Skeletal muscle satellite cell (primary cell): Measurements from ENCODE around the gene RAB26.
"Not testable (repeated sequence)": the region's sequence is repeated elsewhere in the genome, so short reads cannot be mapped to it uniquely, and the experiment has no call there.

Experiments used
- H3K27me3 ChIP-seq: 2 replicates; pipeline ENCODE4 v1.7.0; 2013; ENCODE audit warnings: low read length; ENCODE audit not compliant: control insufficient read depth, insufficient read depth
- H3K36me3 ChIP-seq: 2 replicates; pipeline ENCODE4 v1.7.0; 2013; ENCODE audit warnings: mild to moderate bottlenecking, control low read depth, low read length; ENCODE audit not compliant: insufficient read depth
- H3K4me1 ChIP-seq: 2 replicates; pipeline ENCODE4 v1.7.0; 2013; ENCODE audit warnings: low read length; ENCODE audit not compliant: control insufficient read depth, insufficient read depth
- H3K4me2 ChIP-seq: 2 replicates; pipeline ENCODE4 v1.7.0; 2013; ENCODE audit warnings: mild to moderate bottlenecking, low read length
- H3K4me3 ChIP-seq: 2 replicates; pipeline ENCODE4 v1.7.0; 2013; ENCODE audit warnings: low read length
- H3K9ac ChIP-seq: 2 replicates; pipeline ENCODE4 v1.7.0; 2013; ENCODE audit warnings: mild to moderate bottlenecking, low read depth, low read length, moderate library complexity
- H3K9me3 ChIP-seq: replicated peaks from 2 replicates; pipeline ENCODE4 v1.7.0; 2013; ENCODE audit warnings: mild to moderate bottlenecking, control low read depth, low read length

Gene RAB26

DNA sequence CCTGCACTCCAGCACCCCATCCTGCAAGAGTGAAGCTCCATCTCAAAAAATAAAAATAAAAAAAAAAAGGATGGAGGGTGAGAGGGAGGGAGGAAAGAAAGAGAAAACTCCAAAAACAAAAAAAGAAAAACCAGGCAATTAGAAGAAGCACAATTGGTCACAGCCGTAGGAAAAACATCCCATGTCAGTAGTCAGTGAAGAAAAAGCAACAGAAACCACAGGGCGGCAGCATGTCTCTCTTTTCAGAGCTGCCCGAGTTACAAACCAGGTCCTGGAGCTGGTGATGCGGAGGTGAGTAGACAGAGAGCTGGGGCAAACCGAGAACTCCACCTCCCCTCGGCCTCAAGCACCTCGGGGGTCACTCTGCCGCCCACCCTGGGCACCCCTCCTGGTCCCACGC is 27.1 kb upstream of the RAB26 start:
- H3K9me3 ChIP-seq, H3K4me3 ChIP-seq, H3K9ac ChIP-seq, H3K27me3 ChIP-seq, H3K36me3 ChIP-seq: not testable (repeated sequence)
- Histone ChIP-seq H3K4me1 (peaks cover 45% of the 10 kb centered on the region), H3K4me2 (peak overlapping the region; percentile 63)

DNA sequence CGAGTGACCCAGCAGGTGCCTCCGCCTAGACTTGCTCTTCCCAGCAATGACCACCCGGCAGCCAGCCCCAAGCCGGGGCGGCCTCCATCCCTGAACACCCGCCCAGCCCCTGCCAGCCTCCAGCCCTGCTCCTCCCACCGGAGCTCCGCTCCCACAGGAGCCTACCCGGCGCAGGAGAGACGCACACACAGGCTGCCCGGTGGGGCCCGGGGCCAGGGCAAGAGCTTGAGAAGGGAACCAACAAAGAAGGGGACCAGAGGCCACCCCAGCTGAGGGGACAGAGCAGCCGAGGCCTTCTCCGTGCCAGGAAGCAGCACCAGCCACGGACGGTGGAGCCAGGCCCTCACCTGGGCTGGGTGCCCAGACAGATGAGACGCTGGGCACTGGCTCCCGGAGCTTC is 26.6 kb upstream of the RAB26 start:
- Histone ChIP-seq H3K9ac (no peak overlapping the region), H3K36me3 (peaks cover 3% of the 10 kb centered on the region), H3K4me1 (peaks cover 50% of the 10 kb centered on the region), H3K4me3 (no peak overlapping the region), H3K4me2 (peak overlapping the region; percentile 63), H3K9me3 (no peaks in the 10 kb centered on the region), H3K27me3 (no peaks in the 10 kb centered on the region)

DNA sequence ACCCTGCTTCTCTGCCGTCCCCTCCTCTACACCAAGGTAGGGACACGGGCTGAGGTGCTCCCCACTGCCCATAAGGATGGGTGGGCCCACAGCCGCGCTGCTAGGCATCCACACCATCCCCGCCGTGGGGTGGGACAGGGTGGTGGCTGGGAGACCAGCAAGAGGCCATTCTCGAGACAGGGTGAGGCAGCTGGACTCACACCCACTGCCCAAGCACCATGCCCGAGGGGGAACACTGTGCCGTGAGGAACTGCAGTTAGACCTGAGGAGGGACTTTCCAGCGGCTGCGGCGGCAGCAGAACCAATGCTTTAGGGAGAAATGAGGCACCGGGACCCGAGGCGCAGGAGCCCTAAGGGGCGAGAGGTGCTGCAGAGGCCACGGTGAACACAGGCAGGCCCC is 26.0 kb upstream of the RAB26 start:
- Histone ChIP-seq H3K9me3 (no peaks in the 10 kb centered on the region), H3K4me1 (peaks cover 56% of the 10 kb centered on the region), H3K9ac (no peak overlapping the region), H3K27me3 (no peaks in the 10 kb centered on the region), H3K4me2 (no peak overlapping the region), H3K4me3 (no peak overlapping the region), H3K36me3 (peaks cover 3% of the 10 kb centered on the region)

DNA sequence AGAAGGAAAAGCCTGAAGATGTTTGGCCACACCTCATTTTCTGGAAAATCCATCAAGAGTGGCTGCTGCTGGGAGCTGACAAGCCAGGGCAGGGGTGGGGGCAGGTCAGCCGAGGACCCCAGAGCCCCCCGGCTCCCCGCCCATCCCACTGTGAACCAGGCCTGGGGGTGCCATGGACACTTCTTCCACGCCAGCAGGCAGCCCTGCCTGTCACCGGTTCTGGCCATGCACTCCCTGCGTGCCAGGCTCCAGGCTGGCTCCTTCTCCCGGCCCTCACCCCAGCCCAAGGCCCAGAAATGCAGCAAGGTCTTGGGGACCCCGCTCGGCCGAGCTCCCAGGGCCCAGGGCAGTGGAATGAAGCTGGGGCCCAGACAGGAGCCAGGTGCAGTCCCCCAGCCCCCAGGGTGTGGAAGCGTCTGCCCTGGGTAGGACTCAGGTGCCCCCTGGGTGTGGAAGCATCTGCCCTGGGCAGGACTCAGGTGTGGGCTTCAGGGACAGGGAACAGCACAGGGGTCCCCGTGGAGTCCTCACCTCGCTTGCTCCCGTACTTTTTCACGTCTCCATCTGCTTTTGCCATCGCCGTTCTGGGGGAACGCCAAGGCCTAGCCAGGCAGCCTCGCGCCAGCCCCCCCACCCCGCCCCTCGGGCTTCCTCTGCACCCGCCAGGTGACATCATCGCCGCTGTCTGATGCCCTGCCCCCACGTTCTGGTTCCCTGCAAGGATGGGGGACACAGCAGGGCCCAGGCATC is 25.3 kb upstream of the RAB26 start:
- H3K4me2 ChIP-seq, H3K4me3 ChIP-seq, H3K27me3 ChIP-seq, H3K9ac ChIP-seq, H3K36me3 ChIP-seq, H3K9me3 ChIP-seq: not testable (repeated sequence)
- H3K4me1 ChIP-seq = peaks cover 58% of the 10 kb centered on the region

DNA sequence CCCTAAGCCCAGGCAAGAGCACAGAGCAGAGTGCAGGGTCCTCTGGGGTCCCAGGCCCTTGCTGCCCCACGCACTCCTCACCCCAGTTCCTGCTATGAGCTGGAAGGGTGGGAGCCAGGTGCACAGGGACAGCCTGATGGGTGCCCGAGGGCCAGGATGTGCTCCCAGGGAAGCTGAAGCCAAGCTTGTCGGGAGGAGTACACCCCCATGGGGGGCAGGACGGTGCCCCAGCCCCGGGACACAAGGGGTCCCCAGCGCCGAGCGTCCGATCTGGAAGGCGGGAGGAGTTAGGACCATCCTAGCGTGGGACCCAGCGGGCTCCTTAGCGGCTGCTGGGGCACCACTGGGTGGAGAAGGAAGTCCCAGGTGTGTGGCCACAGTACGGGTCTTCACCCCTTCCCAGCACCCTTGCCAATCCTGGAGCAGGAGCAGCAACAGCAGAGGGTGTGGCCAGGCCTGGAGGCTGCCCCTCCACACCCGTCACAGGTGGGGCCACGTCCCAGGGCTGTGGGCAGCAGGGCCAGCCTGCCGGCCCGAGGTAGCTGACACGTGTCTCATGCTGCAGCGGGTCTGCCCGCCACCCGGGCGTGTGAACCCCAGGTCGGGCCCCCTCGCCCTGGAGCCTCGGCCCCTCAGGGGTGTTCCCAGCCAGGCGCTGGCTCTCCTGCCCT is 24.6 kb upstream of the RAB26 start:
- peaks cover 63% of the 10 kb centered on the region for H3K4me1 ChIP-seq
- H3K9ac ChIP-seq = peak overlapping the region; percentile 80
- not testable (repeated sequence) for H3K36me3 ChIP-seq, H3K9me3 ChIP-seq, H3K27me3 ChIP-seq
- H3K4me3 ChIP-seq = peak overlapping the region; percentile 17
- peak overlapping the region; percentile 63 for H3K4me2 ChIP-seq

DNA sequence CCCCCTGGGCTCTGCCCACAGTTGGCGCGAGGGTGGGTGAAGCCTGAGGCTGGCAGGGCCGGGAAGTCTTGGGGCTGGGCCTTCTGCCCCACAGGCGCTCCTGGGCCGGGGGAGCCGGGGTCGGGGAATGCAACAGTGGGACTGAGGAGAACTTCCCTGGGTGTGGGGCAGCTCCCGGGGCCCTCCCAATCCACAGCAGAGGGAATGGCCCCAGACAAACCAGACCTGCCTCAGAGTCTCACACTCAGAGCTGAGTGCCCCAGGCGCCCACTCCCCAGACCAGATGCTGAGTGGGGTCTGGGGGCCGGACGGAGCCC is 24.1 kb upstream of the RAB26 start:
- H3K4me1 ChIP-seq = peaks cover 65% of the 10 kb centered on the region
- not testable (repeated sequence) for H3K27me3 ChIP-seq, H3K36me3 ChIP-seq, H3K9me3 ChIP-seq
- peak overlapping the region; percentile 63 for H3K4me2 ChIP-seq
- H3K4me3 ChIP-seq = peak overlapping the region; percentile 17
- peak overlapping the region; percentile 80 for H3K9ac ChIP-seq

DNA sequence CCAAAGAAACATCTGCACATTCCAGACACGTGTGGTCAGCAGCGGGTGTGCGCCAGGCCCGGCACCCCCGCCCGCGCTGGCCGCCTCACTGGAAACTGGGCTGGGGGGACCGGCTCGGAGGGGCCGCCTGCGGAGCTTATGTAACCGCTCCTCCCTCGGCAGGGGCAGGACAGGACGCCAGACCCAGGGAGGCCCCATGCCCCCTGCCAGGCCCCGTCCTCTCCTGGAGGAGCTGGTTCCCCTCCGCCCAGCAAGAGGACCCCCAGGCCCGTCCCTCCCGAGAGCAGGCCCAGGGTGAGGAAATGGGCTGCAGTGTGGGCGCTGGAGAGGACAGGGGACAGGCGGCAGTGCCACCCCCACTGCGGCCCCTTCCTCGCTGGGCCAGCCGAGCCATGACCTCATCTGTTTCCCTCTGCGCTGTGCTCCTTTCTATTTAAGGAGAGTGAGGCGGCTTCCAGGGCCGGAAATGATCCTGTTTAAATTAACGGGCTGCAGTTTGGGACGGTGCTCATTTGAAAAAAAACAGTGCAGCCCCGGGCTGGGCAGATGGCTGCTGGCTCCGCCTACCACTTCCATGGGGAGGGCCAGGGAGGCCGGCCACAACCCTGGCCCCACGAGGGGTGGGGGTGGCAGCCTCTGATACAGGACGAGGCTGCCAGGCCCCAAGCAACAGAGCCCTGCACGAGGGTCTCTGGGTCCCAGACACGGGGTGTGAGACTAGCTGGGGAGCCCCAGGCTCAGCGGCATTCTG is 23.6 kb upstream of the RAB26 start:
- H3K9ac ChIP-seq = peak overlapping the region; percentile 80
- H3K9me3 ChIP-seq, H3K27me3 ChIP-seq, H3K36me3 ChIP-seq: not testable (repeated sequence)
- peak overlapping the region; percentile 63 for H3K4me2 ChIP-seq
- H3K4me1 ChIP-seq = peaks cover 68% of the 10 kb centered on the region
- H3K4me3 ChIP-seq = peak overlapping the region; percentile 17

DNA sequence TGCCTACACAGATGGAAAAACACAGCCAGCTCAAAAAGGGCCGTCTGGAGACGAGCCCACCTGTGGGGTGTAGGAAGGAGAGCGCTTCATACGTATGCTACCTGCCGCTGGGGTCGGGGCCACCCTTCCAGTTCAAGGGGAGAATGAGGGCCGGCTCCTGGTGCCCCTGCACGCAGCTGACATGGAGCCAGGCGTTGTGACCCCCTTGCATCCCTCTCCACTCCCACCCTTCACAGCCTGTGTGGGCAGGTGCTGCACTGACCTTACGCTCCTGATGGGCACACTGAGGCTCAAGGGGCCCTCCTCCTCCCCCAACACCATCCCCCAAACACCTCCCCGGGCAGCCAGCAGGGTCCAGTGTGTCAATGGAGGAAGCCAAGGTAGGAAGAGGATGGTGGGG is 22.8 kb upstream of the RAB26 start:
- Histone ChIP-seq H3K4me3 (peak overlapping the region; percentile 17), H3K4me2 (peak overlapping the region; percentile 63), H3K9ac (peak overlapping the region; percentile 80), H3K4me1 (peaks cover 68% of the 10 kb centered on the region)
- H3K36me3 ChIP-seq, H3K9me3 ChIP-seq, H3K27me3 ChIP-seq: not testable (repeated sequence)

DNA sequence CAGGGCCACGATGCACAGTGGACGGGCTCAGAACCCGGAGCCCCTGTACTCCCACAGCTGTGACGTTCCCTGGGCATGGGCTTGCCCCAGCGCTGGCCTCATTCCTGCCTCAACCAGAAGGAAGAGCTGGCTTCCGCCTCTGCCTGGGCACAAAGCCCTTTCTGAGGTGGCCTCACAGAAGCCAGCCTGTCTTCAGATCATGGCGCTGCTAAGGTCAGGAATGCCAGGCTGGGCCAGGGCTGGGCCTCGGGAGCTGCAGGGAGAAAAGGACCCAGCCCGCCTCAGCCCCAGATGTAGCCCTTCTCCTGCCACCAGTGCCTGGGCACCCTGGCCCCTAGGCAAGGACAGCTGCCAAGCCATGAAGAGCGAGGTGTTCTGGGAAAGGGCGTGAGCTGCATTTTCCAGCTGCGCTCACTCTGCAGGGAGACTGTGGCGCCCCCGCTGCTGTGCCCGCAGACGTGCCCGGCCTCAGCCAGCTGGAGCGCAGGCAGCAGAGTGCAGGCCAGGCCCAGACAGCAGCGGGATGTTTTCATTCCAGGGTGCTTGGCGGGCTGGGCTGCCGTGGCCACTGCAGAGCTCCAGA is 22.2 kb upstream of the RAB26 start:
- Histone ChIP-seq H3K4me3 (peak overlapping the region; percentile 17), H3K4me2 (peak overlapping the region; percentile 63), H3K4me1 (peaks cover 68% of the 10 kb centered on the region), H3K9ac (peak overlapping the region; percentile 80)
- H3K27me3 ChIP-seq, H3K9me3 ChIP-seq, H3K36me3 ChIP-seq: not testable (repeated sequence)

DNA sequence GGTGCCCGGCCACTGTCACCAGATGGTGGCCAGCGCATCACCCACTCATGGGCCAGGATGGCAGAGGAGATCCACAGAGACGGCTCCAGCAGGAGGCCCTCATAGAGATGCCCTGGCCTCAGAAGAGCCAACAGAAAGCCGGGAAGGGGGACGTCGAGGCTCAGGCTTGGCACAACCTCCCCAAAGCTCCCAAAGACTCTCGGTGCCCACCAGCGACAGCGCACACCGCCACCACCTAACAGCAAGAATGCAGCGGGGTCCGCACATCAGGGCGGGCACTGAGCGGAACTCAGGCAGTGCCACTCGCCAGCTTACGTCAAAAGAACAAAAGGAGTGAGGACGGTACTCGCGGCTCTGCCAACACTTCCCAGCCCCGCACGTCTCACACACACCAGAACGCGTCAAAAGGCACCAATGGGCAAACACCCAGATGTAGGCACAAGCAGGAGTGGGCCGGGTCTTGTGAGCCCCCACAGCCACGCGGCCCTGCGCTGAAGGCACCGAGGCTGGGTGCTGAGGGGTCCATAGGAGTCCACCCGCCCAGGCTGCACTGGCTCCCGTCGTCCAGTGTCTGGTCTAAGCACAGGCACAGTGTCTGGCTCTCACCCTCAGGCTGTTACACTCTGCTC is 21.4 kb upstream of the RAB26 start:
- H3K9me3 ChIP-seq, H3K36me3 ChIP-seq, H3K27me3 ChIP-seq: not testable (repeated sequence)
- H3K4me3 ChIP-seq = peak overlapping the region; percentile 16
- peaks cover 62% of the 10 kb centered on the region for H3K4me1 ChIP-seq
- H3K9ac ChIP-seq = peak overlapping the region; percentile 80
- H3K4me2 ChIP-seq = peak overlapping the region; percentile 63

DNA sequence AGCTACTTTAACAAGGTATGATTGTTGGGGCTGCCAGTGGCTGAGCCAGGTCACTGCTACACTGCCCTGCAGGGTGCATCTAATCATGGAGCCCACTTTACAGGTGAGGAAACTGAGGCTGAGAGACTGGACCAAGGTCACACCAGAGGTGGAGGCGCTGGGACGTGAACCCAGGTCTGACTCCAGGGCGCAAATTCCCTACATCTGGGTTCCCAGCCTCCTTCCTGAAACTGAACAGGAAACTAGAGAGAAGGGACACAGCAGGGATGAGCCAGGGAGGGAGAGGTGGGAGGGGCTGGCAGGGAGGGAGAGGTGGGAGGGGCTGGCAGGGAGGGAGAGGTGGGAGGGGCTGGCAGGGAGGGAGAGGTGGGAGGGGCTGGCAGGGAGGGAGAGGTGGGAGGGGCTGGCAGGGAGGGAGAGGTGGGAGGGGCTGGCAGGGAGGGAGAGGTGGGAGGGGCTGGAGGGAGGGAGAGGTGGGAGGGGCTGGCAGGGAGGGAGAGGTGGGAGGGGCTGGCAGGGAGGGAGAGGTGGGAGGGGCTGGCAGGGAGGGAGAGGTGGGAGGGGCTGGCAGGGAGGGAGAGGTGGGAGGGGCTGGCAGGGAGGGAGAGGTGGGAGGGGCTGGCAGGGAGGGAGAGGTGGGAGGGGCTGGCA is 20.7 kb upstream of the RAB26 start:
- not testable (repeated sequence) for H3K9me3 ChIP-seq, H3K36me3 ChIP-seq, H3K4me3 ChIP-seq, H3K27me3 ChIP-seq
- Histone ChIP-seq H3K4me2 (peak overlapping the region; percentile 63), H3K9ac (peak overlapping the region; percentile 80), H3K4me1 (peaks cover 55% of the 10 kb centered on the region)
